Measurements from ENCODE around the gene THTPA.

GRCh38 chr14:23535943-23536342 lies 20.1 kb upstream of the THTPA start:
- TF ChIP-seq CTCF (IDR thresholded peaks at IDR 0.05): no peak
- TF ChIP-seq MAX (CRISPR knock-in tag; IDR thresholded peaks at IDR 0.05): no peak
- no peak for TF ChIP-seq E2F4 (CRISPR knock-in tag; IDR thresholded peaks at IDR 0.05; ENCODE audit: borderline replicate concordance, low read depth)
